Stimulated activated effector memory CD8-positive, alpha-beta T cell treated with anti-CD3 and anti-CD28 coated beads, Interleukin-12 subunit alpha, Interleukin-12 subunit beta, amount 100 ng/mL, for 72 hours (primary cell): ENCODE measurements around the gene ANTXR1.

Source experiments
- ATAC-seq: fragments of 150-1000 bp; cut with Tn5 transposase; 2 replicates; pipeline ENCODE4 v1.10.0; 2021
- DNase-seq, 2 donors: peaks; one replicate each; pipeline ENCODE4 v3.0.0; 2021 to 2022; ENCODE audit warnings: low spot score in 2 of 2
- H3K27ac Mint-ChIP-seq: one replicate; pipeline ENCODE4 v1.8.0; 2022; ENCODE audit warnings: mild to moderate bottlenecking, mixed read lengths
- H3K36me3 Mint-ChIP-seq: one replicate; pipeline ENCODE4 v1.8.0; 2022; ENCODE audit warnings: mild to moderate bottlenecking, mixed read lengths
- H3K4me1 Mint-ChIP-seq: one replicate; pipeline ENCODE4 v1.8.0; 2022; ENCODE audit warnings: mixed read lengths
- H3K4me3 Mint-ChIP-seq: one replicate; pipeline ENCODE4 v1.8.0; 2022; ENCODE audit warnings: mild to moderate bottlenecking, mixed read lengths
- H3K9me3 Mint-ChIP-seq: one replicate; pipeline ENCODE4 v1.8.0; 2022; ENCODE audit warnings: mixed read lengths

Gene ANTXR1

GRCh38 chr2:68992933-68993332 is 20.0 kb upstream of the ANTXR1 start:
- Mint-ChIP-seq H3K9me3 (no peaks in the 10 kb centered on the region), H3K27ac (no peak overlapping the region), H3K4me1 (no peaks in the 10 kb centered on the region), H3K4me3 (no peak overlapping the region), H3K36me3 (no peaks in the 10 kb centered on the region)
- DNase-seq (no peak), ATAC-seq (no peak)

GRCh38 chr2:68993660-68994059 is 19.3 kb upstream of the ANTXR1 start:
- H3K27ac Mint-ChIP-seq = no peak overlapping the region
- no peak overlapping the region for H3K4me3 Mint-ChIP-seq
- ATAC-seq = no peak

GRCh38 chr2:68994864-68995263 is 18.1 kb upstream of the ANTXR1 start:
- Mint-ChIP-seq H3K4me1 (no peaks in the 10 kb centered on the region), H3K9me3 (peaks cover 2% of the 10 kb centered on the region), H3K4me3 (no peak overlapping the region), H3K36me3 (no peaks in the 10 kb centered on the region), H3K27ac (no peak overlapping the region)
- DNase-seq (no peak), ATAC-seq (no peak)

More at GRCh38 chr2:68993660-68994059, 19.3 kb upstream of the ANTXR1 start:
- Mint-ChIP-seq H3K9me3 (no peaks in the 10 kb centered on the region), H3K36me3 (no peaks in the 10 kb centered on the region), H3K4me1 (no peaks in the 10 kb centered on the region)
- DNase-seq = no peak

- Mint-ChIP-seq H3K9me3 (peaks cover 2% of the 10 kb centered on the region), H3K36me3 (no peaks in the 10 kb centered on the region), H3K27ac (no peak overlapping the region), H3K4me1 (no peaks in the 10 kb centered on the region), H3K4me3 (no peak overlapping the region)
- DNase-seq (no peak), ATAC-seq (no peak)
Measured at GRCh38 chr2:68995916-68996315, 17.1 kb upstream of the ANTXR1 start.

GRCh38 chr2:68997401-68997800 is 15.6 kb upstream of the ANTXR1 start:
- no peak overlapping the region for H3K27ac Mint-ChIP-seq
- H3K4me1 Mint-ChIP-seq = no peaks in the 10 kb centered on the region
- DNase-seq (no peak), ATAC-seq (no peak)
- no peaks in the 10 kb centered on the region for H3K36me3 Mint-ChIP-seq
- H3K4me3 Mint-ChIP-seq = no peak overlapping the region
- H3K9me3 Mint-ChIP-seq = peaks cover 10% of the 10 kb centered on the region

- Mint-ChIP-seq H3K4me1 (no peaks in the 10 kb centered on the region), H3K36me3 (no peaks in the 10 kb centered on the region), H3K9me3 (peaks cover 10% of the 10 kb centered on the region), H3K4me3 (no peak overlapping the region), H3K27ac (no peak overlapping the region)
- no peak for DNase-seq
- ATAC-seq = no peak
Measured at GRCh38 chr2:69001879-69002278, 11.1 kb upstream of the ANTXR1 start.

GRCh38 chr2:69003731-69004130 is 9.2 kb upstream of the ANTXR1 start:
- Mint-ChIP-seq H3K27ac (no peak overlapping the region), H3K4me1 (no peaks in the 10 kb centered on the region), H3K36me3 (no peaks in the 10 kb centered on the region), H3K4me3 (no peak overlapping the region), H3K9me3 (peaks cover 10% of the 10 kb centered on the region)
- DNase-seq = no peak
- no peak for ATAC-seq

- no peak for ATAC-seq
- H3K4me3 Mint-ChIP-seq = no peak overlapping the region
- no peaks in the 10 kb centered on the region for H3K4me1 Mint-ChIP-seq
Measured at GRCh38 chr2:69007169-69007568, 5.8 kb upstream of the ANTXR1 start.

GRCh38 chr2:69007603-69008002 is 5.4 kb upstream of the ANTXR1 start:
- H3K9me3 Mint-ChIP-seq = no peaks in the 10 kb centered on the region
- ATAC-seq (no peak), DNase-seq (no peak)

More at GRCh38 chr2:69007169-69007568, 5.8 kb upstream of the ANTXR1 start:
- H3K36me3 Mint-ChIP-seq = no peaks in the 10 kb centered on the region
- DNase-seq = no peak
- no peak overlapping the region for H3K27ac Mint-ChIP-seq
- H3K9me3 Mint-ChIP-seq = peaks cover 3% of the 10 kb centered on the region

GRCh38 chr2:69010437-69011194 is 2.4 kb upstream of the ANTXR1 start:
- ATAC-seq = no peak
- Mint-ChIP-seq H3K4me1 (peaks cover 19% of the 10 kb centered on the region), H3K36me3 (no peaks in the 10 kb centered on the region), H3K4me3 (no peak overlapping the region), H3K9me3 (no peaks in the 10 kb centered on the region), H3K27ac (no peak overlapping the region)
- no peak for DNase-seq

More at GRCh38 chr2:69007603-69008002, 5.4 kb upstream of the ANTXR1 start:
- H3K36me3 Mint-ChIP-seq = no peaks in the 10 kb centered on the region
- no peak overlapping the region for H3K4me3 Mint-ChIP-seq
- peaks cover 3% of the 10 kb centered on the region for H3K4me1 Mint-ChIP-seq
- H3K27ac Mint-ChIP-seq = no peak overlapping the region

GRCh38 chr2:69011611-69012157 is 1.3 kb upstream of the ANTXR1 start:
- Mint-ChIP-seq H3K36me3 (no peaks in the 10 kb centered on the region), H3K27ac (no peak overlapping the region), H3K4me1 (peaks cover 19% of the 10 kb centered on the region), H3K9me3 (no peaks in the 10 kb centered on the region), H3K4me3 (no peak overlapping the region)
- DNase-seq = no peak
- ATAC-seq = peak; percentile 8

GRCh38 chr2:69012310-69013141 is 453 bp upstream of the ANTXR1 start:
- Mint-ChIP-seq H3K4me3 (peak overlapping the region; percentile 71), H3K4me1 (peaks cover 19% of the 10 kb centered on the region), H3K36me3 (no peaks in the 10 kb centered on the region), H3K9me3 (no peaks in the 10 kb centered on the region), H3K27ac (peak overlapping the region; percentile 38)
- ATAC-seq (peak; percentile 31), DNase-seq (peak; percentile 21 to 56)

GRCh38 chr2:69013840-69014821 is 1.2 kb downstream of the ANTXR1 start:
- peak in 1 of 2 donors; percentile 55 for DNase-seq

GRCh38 chr2:69017080-69017479 is 4.1 kb downstream of the ANTXR1 start:
- H3K27ac Mint-ChIP-seq = no peak overlapping the region
- ATAC-seq (no peak), DNase-seq (no peak)
- peaks cover 19% of the 10 kb centered on the region for H3K4me1 Mint-ChIP-seq
- H3K4me3 Mint-ChIP-seq = no peak overlapping the region
- no peaks in the 10 kb centered on the region for H3K36me3 Mint-ChIP-seq
- H3K9me3 Mint-ChIP-seq = no peaks in the 10 kb centered on the region

More at GRCh38 chr2:69013840-69014821, 1.2 kb downstream of the ANTXR1 start:
- Mint-ChIP-seq H3K4me1 (peaks cover 19% of the 10 kb centered on the region), H3K27ac (no peak overlapping the region), H3K36me3 (no peaks in the 10 kb centered on the region), H3K9me3 (no peaks in the 10 kb centered on the region), H3K4me3 (peak overlapping the region; percentile 71)
- ATAC-seq = peak; percentile 64
